Chondrocyte (in vitro differentiated cells): Measurements from ENCODE around the gene U2AF1L4. TPM values are rescaled to one million over a fixed set of nuclear protein-coding genes. Genes with fewer than 3 reads are reported as not detected.

ENCODE experiments used
- DNase-seq: peaks from one replicate; pipeline ENCODE4 v3.0.0; 2021; ENCODE audit warnings: mixed read lengths, low spot score
- H3K27ac Mint-ChIP-seq: one replicate; pipeline ENCODE4 v1.8.0; 2021; ENCODE audit warnings: mild to moderate bottlenecking, moderate library complexity, mixed read lengths; ENCODE audit not compliant: unreplicated experiment
- H3K27me3 Mint-ChIP-seq: 2 replicates; pipeline ENCODE4 v1.8.0; 2021; ENCODE audit warnings: low read depth, mixed read lengths
- H3K36me3 Mint-ChIP-seq: 2 replicates; pipeline ENCODE4 v1.8.0; 2021; ENCODE audit warnings: low read depth, mixed read lengths
- H3K4me1 Mint-ChIP-seq: 2 replicates; pipeline ENCODE4 v1.8.0; 2021; ENCODE audit warnings: low read depth, mild to moderate bottlenecking, mixed read lengths
- H3K4me3 Mint-ChIP-seq: one replicate; pipeline ENCODE4 v1.8.0; 2021; ENCODE audit warnings: mild to moderate bottlenecking, moderate library complexity, mixed read lengths; ENCODE audit not compliant: unreplicated experiment
- H3K9me3 Mint-ChIP-seq: 2 replicates; pipeline ENCODE4 v1.8.0; 2021; ENCODE audit warnings: low read depth, mixed read lengths
- CTCF ChIP-seq: fragments of 200-600 bp; sonication (generic); IDR thresholded peaks from 2 replicates; pipeline ENCODE4 v1.5.0; 2021; ENCODE audit warnings: antibody characterized with exemption, mild to moderate bottlenecking, moderate library complexity
- total RNA-seq: library from RNA; stranded (reverse); gene quantifications from 3 replicates; pipeline ENCODE4 v1.2.1, GENCODE V29; 2021

U2AF1L4 gene
- total RNA-seq, 1 donor from 2014 or later, result 24.7 TPM

GRCh38 chr19:35713904-35714495, 31.2 kb downstream of the U2AF1L4 start:
- Mint-ChIP-seq H3K27ac (no peak overlapping the region), H3K4me1 (peaks cover 20% of the 10 kb centered on the region), H3K9me3 (no peaks in the 10 kb centered on the region), H3K36me3 (no peaks in the 10 kb centered on the region), H3K27me3 (no peaks in the 10 kb centered on the region), H3K4me3 (no peak overlapping the region)
- no peak for DNase-seq
- TF ChIP-seq CTCF, result no peak

- no peak for DNase-seq
- Mint-ChIP-seq H3K4me1 (peaks cover 17% of the 10 kb centered on the region), H3K9me3 (no peaks in the 10 kb centered on the region), H3K27me3 (no peaks in the 10 kb centered on the region), H3K4me3 (no peak overlapping the region), H3K27ac (no peak overlapping the region), H3K36me3 (no peaks in the 10 kb centered on the region)
- TF ChIP-seq CTCF, result no peak
Measured at GRCh38 chr19:35713506-35713850, 31.7 kb downstream of the U2AF1L4 start.

GRCh38 chr19:35712567-35713505, 32.4 kb downstream of the U2AF1L4 start:
- H3K36me3 Mint-ChIP-seq, result no peaks in the 10 kb centered on the region
- DNase-seq, result no peak
- H3K4me1 Mint-ChIP-seq, result peaks cover 17% of the 10 kb centered on the region

GRCh38 chr19:35710784-35711723, 34.2 kb downstream of the U2AF1L4 start:
- TF ChIP-seq CTCF, result no peak
- Mint-ChIP-seq H3K36me3 (no peaks in the 10 kb centered on the region), H3K27ac (no peak overlapping the region), H3K4me3 (no peak overlapping the region), H3K9me3 (no peaks in the 10 kb centered on the region), H3K4me1 (peaks cover 8% of the 10 kb centered on the region), H3K27me3 (no peaks in the 10 kb centered on the region)
- DNase-seq, result no peak

More at GRCh38 chr19:35712567-35713505, 32.4 kb downstream of the U2AF1L4 start:
- H3K27me3 Mint-ChIP-seq, result no peaks in the 10 kb centered on the region
- TF ChIP-seq CTCF, result no peak
- no peak overlapping the region for H3K27ac Mint-ChIP-seq
- no peaks in the 10 kb centered on the region for H3K9me3 Mint-ChIP-seq
- H3K4me3 Mint-ChIP-seq, result no peak overlapping the region

- TF ChIP-seq CTCF, result no peak
- no peaks in the 10 kb centered on the region for H3K36me3 Mint-ChIP-seq
- H3K27me3 Mint-ChIP-seq, result no peaks in the 10 kb centered on the region
- H3K9me3 Mint-ChIP-seq, result no peaks in the 10 kb centered on the region
- no peak for DNase-seq
- no peak overlapping the region for H3K4me3 Mint-ChIP-seq
- H3K4me1 Mint-ChIP-seq, result peaks cover 4% of the 10 kb centered on the region
- no peak overlapping the region for H3K27ac Mint-ChIP-seq
Measured at GRCh38 chr19:35708391-35708790, 36.8 kb downstream of the U2AF1L4 start.
